Measurements from ENCODE around the gene ALOXE3.

DNA sequence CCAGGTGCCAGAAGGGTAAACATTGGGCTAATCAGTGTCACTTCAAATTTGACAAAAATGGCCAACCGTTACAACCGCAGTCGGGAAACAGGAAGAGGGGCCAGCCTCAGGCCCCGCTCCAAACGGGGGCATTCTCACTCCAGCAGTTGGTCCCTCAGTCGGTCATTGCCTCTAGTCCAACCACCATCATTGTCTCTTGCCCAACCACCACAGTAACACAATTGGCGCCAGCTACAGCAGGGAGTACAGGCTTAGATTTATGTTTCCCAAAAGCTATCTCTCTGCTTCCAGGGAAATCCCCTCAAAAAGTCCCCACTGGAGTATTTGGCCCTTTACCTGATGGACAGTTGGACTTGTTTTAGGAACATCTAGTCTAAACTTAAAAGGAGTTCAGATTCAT is 59.2 kb downstream of the ALOXE3 start:
- TF ChIP-seq BHLHE40 (IDR thresholded peaks at IDR 0.05; ENCODE audit: borderline replicate concordance) (no peak), FOXM1 (IDR thresholded peaks at IDR 0.05; ENCODE audit: borderline replicate concordance) (no peak), CTBP1 (IDR thresholded peaks at IDR 0.05; ENCODE audit: borderline replicate concordance) (no peak)
